ENCODE measurements around the gene ELP2. TPM values are rescaled to one million over a fixed set of nuclear protein-coding genes. Genes with fewer than 3 reads are reported as not detected.

The ELP2 gene
- total RNA-seq, 1 donor from 2014 or later: 69.0 TPM

DNA sequence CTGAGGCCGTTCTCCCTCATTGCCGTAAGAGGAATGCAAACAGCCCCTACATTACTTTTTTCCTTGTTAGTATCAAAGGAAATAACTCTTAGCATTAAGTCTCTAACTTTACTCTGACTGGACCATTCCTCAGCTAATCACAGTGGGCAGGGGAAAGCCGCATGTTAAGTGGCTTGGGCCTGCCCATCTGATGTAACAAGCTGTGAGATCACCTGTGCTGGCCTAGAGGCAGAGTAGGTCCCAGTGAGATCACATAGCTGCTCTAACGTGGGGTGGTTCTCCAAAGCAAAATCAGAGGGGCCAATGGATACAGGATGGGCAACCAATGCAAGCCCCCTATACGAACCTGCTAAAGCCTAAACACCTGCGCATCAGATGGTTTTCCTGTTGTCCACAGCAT, 51.7 kb downstream of the ELP2 start:
- intact Hi-C loops (cut with DNase I): no loop called here
- Histone ChIP-seq H3K27me3 (no peaks in the 10 kb centered on the region), H3K36me3 (peaks cover 8% of the 10 kb centered on the region), H3K9me3 (no peaks in the 10 kb centered on the region), H3K27ac (no peak overlapping the region), H3K4me3 (no peak overlapping the region), H3K4me1 (peaks cover 12% of the 10 kb centered on the region)
- no peak for DNase-seq
- TF ChIP-seq, protein P1, sequence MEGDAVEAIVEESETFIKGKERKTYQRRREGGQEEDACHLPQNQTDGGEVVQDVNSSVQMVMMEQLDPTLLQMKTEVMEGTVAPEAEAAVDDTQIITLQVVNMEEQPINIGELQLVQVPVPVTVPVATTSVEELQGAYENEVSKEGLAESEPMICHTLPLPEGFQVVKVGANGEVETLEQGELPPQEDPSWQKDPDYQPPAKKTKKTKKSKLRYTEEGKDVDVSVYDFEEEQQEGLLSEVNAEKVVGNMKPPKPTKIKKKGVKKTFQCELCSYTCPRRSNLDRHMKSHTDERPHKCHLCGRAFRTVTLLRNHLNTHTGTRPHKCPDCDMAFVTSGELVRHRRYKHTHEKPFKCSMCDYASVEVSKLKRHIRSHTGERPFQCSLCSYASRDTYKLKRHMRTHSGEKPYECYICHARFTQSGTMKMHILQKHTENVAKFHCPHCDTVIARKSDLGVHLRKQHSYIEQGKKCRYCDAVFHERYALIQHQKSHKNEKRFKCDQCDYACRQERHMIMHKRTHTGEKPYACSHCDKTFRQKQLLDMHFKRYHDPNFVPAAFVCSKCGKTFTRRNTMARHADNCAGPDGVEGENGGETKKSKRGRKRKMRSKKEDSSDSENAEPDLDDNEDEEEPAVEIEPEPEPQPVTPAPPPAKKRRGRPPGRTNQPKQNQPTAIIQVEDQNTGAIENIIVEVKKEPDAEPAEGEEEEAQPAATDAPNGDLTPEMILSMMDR (IDR thresholded peaks at IDR 0.05): no peak
- no peak for ATAC-seq

DNA sequence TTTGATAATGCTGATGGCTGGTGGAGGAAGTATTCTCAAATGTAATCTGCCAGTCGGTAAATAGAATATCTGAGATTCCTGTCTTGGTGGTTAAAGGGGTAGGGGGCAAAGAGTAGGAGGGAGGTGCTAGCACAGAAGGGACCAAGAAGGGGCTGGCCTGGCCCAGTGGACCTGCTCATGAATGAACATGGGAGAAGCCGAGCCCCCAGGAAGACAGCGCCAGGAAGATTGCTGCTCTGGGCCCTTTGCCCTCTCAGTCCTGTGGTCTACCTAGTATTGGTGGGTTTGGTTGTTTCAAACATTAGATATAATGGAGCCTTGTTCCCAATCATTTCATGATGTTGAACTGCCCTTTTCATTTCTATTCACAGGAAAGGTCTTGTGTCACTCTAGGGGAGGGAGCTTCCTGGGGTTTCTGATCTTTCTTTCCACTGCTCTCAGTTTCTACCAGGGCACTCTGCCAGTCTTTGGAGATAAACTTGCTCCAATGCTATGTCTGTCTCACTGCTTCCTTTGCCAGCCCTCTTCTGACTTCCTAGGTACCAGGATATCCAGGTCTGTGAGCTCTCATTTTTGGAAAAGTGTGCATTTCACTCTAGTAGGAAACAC, 52.3 kb downstream of the ELP2 start:
- no peaks in the 10 kb centered on the region for H3K27me3 ChIP-seq
- peaks cover 3% of the 10 kb centered on the region for H3K36me3 ChIP-seq
- H3K4me1 ChIP-seq: peaks cover 12% of the 10 kb centered on the region
- H3K4me3 ChIP-seq: no peak overlapping the region
- intact Hi-C loops (cut with DNase I): no loop called here
- TF ChIP-seq, protein P1 (IDR thresholded peaks at IDR 0.05): no peak
- H3K9me3 ChIP-seq: no peaks in the 10 kb centered on the region
- ATAC-seq (no peak), DNase-seq (no peak)
- no peak overlapping the region for H3K27ac ChIP-seq

DNA sequence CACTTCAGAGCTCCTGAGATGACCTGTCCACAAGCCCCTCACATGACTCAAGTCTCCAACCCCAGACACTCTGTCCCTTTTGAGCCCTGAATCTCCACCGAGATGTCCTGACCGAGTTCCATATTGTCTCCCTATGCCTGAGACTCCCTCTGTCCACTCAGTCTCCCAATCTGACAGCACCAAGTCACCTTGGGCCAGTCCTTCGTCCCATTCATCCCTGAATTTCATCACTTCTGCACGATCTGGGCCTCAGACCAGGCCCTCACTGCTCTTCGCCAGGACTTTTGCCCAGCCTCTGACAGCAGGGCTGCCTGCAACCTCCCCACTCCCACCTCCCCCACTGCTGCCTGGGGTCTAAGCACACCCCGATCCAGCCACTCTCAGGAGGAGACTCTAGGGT, 53.3 kb downstream of the ELP2 start:
- Histone ChIP-seq H3K4me3 (no peak overlapping the region), H3K9me3 (no peaks in the 10 kb centered on the region), H3K27ac (no peak overlapping the region), H3K4me1 (peaks cover 14% of the 10 kb centered on the region), H3K36me3 (no peaks in the 10 kb centered on the region), H3K27me3 (no peaks in the 10 kb centered on the region)
- TF ChIP-seq, protein P1 (IDR thresholded peaks at IDR 0.05): no peak
- no peak for DNase-seq
- ATAC-seq: no peak
- intact Hi-C loops (cut with DNase I): no loop called here

DNA sequence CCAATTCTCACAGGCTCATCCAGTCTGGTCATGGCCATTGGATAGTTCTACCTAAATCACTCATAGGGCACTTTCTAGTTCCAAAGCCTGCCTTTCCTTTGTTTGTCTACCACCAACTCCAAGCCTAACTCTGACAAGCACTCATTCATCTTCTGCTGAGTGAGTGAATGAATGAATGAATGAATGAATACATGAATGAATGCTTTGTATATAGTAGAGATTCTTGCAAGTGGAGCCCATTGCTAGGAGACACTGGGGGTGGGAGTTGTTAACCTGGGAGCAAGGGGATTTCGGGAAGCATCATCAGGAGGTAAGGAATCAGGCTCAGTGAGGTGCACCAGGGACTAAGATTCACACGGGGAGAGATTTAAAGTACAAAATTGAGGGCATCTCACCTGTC, 54.3 kb downstream of the ELP2 start:
- no peak for ATAC-seq

DNA sequence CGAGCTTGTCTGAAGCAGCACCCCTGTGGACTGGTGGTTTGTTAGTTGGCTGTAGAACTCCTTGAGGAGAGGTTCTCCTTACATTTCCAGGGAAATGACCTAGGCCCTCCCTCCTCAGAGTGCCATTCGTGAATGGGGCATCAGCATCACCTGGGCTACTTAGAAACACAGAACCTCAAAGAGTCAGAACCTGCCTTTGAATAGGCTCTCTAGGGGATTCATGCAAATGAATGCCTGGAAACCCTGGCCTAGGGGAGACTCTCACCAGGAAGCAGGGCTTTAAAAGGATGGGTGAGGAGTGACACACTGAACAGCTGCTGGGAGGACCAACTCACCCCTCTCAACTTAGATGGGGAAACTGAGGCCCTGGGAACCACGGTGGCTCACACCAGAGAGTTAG, 55.5 kb downstream of the ELP2 start:
- no peaks in the 10 kb centered on the region for H3K27me3 ChIP-seq
- ATAC-seq: no peak
- no peaks in the 10 kb centered on the region for H3K36me3 ChIP-seq
- TF ChIP-seq, protein P1 (IDR thresholded peaks at IDR 0.05): no peak
- intact Hi-C loops (cut with DNase I): no loop called here
- H3K27ac ChIP-seq: no peak overlapping the region
- no peak overlapping the region for H3K4me3 ChIP-seq
- H3K9me3 ChIP-seq: no peaks in the 10 kb centered on the region
- peaks cover 12% of the 10 kb centered on the region for H3K4me1 ChIP-seq
- DNase-seq: no peak

More for the DNA sequence above, 54.3 kb downstream of the ELP2 start:
- Histone ChIP-seq H3K36me3 (no peaks in the 10 kb centered on the region), H3K27me3 (no peaks in the 10 kb centered on the region), H3K4me3 (no peak overlapping the region), H3K4me1 (peaks cover 19% of the 10 kb centered on the region), H3K9me3 (no peaks in the 10 kb centered on the region), H3K27ac (no peak overlapping the region)
- TF ChIP-seq, protein P1 (IDR thresholded peaks at IDR 0.05): no peak
- no peak for DNase-seq
- intact Hi-C loops (cut with DNase I): no loop called here

All from upper lobe of right lung (tissue), 1 donor.